SJCRH30 (cell line): ENCODE results near the gene PLPP3. TPM values are rescaled to one million over a fixed set of nuclear protein-coding genes. Genes with fewer than 3 reads are reported as not detected.

Experiments
- DNase-seq, 2 experiments: peaks; one replicate each; pipeline ENCODE4 v3.0.0-alpha.2; 2015 to 2020
- H3K27ac ChIP-seq: fragments of 250-450 bp; sonication (Bioruptor Pico); 2 replicates; pipeline ENCODE4 v1.5.1; 2020; ENCODE audit warnings: mild to moderate bottlenecking, moderate library complexity
- H3K27me3 ChIP-seq: fragments of 250-450 bp; sonication (Bioruptor Pico); 2 replicates; pipeline ENCODE4 v1.5.1; 2020; ENCODE audit warnings: mild to moderate bottlenecking, moderate library complexity
- H3K36me3 ChIP-seq: fragments of 250-450 bp; sonication (Bioruptor Pico); 2 replicates; pipeline ENCODE4 v1.5.1; 2020; ENCODE audit warnings: mild to moderate bottlenecking, moderate library complexity
- H3K4me1 ChIP-seq: fragments of 250-450 bp; sonication (Bioruptor Pico); 2 replicates; pipeline ENCODE4 v1.5.1; 2020; ENCODE audit warnings: mild to moderate bottlenecking, moderate library complexity
- H3K4me3 ChIP-seq: fragments of 250-450 bp; sonication (Bioruptor Pico); 2 replicates; pipeline ENCODE4 v1.5.1; 2020; ENCODE audit warnings: mild to moderate bottlenecking, moderate library complexity
- H3K9me3 ChIP-seq: fragments of 250-450 bp; sonication (Bioruptor Pico); replicated peaks from 2 replicates; pipeline ENCODE4 v1.5.1; 2020; ENCODE audit warnings: mild to moderate bottlenecking, moderate library complexity
- total RNA-seq: library from RNA; depleted of rRNA; stranded (reverse); fragments of >200 nt; shearing (Covaris generic); gene quantifications from 2 replicates; pipeline ENCODE4 v1.2.3, GENCODE V29; 2014

Gene PLPP3
- total RNA-seq, 1 experiment from 2014 or later = not detected

DNA sequence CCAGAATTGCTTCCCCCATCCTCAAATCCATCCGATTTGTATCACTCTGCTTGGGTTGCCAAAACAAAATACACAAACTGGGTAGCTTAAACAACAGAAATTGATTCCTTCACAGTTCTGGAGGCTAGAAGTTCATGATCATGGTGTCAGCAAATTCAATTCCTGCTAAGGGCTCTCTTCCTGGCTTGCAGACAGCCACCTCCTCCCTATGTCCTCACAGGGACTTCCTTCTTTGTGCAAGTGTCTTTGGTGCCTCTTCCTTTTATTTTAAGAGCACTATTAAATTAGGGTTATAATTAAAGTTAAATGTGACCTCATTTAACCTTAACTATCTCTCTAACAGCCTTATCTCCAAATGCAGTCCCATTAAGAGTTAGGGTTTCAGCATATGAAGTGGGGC lies 112.8 kb downstream of the PLPP3 start:
- no peak for DNase-seq
- no peak overlapping the region for H3K4me3 ChIP-seq
- H3K27me3 ChIP-seq = 0 out of 2 replicates have a peak, but pooled peaks cover 3% of the 10 kb centered on the region
- H3K9me3 ChIP-seq = no peaks in the 10 kb centered on the region
- no peak overlapping the region for H3K27ac ChIP-seq
- no peaks in the 10 kb centered on the region for H3K4me1 ChIP-seq
- H3K36me3 ChIP-seq = no peaks in the 10 kb centered on the region

DNA sequence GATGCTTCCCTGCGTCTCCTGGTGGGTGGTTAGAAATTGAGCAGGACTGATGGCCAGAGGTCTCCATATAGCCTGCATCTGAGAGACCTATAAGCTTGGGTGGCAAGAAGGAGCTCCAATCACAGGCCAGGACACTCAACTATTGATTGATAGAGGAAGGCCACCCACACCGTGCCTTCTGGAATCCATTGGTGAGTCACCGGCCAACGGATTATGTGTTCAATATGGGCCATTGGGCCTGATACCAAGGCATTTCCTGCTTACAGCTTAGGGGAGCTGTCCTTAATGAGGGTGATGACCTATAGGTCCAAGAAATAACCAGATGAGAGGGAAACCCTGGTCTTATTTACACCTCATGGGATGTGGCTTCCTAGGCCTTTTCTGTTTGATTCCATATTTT lies 115.1 kb downstream of the PLPP3 start:
- H3K36me3 ChIP-seq = no peaks in the 10 kb centered on the region
- no peaks in the 10 kb centered on the region for H3K4me1 ChIP-seq
- H3K27me3 ChIP-seq = 0 out of 2 replicates have a peak, but pooled peaks cover 3% of the 10 kb centered on the region
- H3K9me3 ChIP-seq = no peaks in the 10 kb centered on the region
- no peak for DNase-seq
- no peak overlapping the region for H3K27ac ChIP-seq
- H3K4me3 ChIP-seq = no peak overlapping the region

DNA sequence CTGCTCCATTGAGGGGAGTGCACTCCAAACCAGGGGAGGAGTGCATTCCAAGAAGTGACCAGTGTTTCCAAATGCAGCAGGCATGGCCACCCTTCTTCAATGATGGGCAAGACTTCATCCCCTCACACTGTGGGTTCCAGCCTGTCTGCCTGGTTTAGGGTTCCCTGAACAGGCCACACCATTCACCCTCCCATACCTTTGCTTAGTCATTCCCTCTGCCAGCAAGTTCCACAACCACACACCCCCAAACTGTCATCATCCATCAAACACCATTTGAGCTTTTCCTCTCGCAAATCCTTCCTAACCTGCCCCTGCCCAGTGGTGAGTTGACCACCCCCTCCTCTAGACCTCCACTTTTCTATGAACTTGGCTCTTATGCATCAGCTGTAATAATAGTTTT lies 116.0 kb downstream of the PLPP3 start:
- no peaks in the 10 kb centered on the region for H3K27me3 ChIP-seq
- no peaks in the 10 kb centered on the region for H3K36me3 ChIP-seq
- no peaks in the 10 kb centered on the region for H3K4me1 ChIP-seq
- H3K9me3 ChIP-seq = no peaks in the 10 kb centered on the region
- H3K27ac ChIP-seq = no peak overlapping the region
- no peak for DNase-seq
- H3K4me3 ChIP-seq = no peak overlapping the region

DNA sequence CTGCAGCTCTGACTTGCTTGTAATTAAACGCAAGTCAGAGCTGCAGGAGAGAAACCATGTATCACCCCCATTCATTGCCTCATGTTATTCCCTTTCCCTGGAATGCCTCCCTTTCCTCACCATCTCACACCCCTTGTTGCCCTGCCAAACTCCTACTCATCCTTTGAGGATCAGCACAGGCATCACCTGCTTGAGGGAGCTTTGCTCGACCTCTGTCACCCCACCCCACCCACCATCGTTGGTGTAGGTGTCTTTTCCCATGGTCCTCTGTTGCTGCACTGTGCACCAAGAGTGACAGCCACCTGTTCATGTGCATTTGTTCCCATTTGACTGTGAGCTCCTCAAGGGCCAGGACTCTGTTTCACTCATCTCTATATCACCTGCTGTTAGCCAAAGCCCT lies 117.2 kb downstream of the PLPP3 start:
- no peaks in the 10 kb centered on the region for H3K27me3 ChIP-seq
- H3K36me3 ChIP-seq = no peaks in the 10 kb centered on the region

DNA sequence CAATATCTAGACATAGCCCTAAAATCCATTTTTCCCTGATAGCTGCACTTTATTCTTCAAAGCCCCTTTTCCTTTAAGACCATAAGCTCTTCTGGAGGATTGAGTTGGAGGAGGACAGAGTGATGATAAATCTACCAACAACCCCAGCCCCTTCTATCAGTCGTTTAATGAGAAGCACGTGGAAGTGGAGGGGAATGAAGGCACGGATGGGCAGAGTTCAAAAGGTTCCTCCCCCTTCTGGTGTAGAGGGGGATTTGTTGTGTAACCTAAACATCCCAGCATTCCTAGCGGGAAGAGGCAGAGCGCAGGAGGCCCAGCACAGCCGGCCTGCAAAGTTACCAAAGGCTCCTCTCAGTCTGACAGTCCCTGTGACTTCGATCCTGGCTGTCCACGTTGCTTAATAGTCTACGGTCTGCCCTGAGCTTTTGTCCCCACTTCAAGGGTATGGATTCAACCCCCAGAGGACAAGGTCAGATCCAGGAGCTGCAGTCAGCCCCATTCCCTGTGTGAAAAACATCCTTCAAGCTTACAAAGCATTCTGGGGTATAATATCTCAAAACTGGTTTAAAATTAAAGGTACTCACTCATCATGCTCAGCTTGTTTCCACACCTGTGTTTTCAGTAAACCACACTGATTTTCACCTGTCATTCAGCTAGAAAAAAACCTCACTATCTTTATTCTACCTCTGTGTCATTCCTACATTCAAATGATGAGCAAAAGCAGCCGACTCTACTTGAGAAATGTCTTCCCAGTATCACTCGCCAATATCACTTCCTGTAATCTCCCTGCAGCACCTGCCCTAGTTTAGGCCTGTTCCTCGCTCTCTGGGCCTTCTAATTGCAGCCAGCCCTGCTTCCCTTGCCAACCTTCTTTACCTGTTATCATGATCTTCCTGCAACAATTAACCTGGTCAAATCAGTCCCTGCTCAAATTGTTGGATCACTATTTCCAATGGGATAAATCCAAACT lies 117.9 kb downstream of the PLPP3 start:
- H3K4me1 ChIP-seq = no peaks in the 10 kb centered on the region
- H3K27me3 ChIP-seq = no peaks in the 10 kb centered on the region
- no peaks in the 10 kb centered on the region for H3K9me3 ChIP-seq
- H3K27ac ChIP-seq = no peak overlapping the region
- no peaks in the 10 kb centered on the region for H3K36me3 ChIP-seq
- H3K4me3 ChIP-seq = no peak overlapping the region
- DNase-seq = peak; percentile 6 to 12

More for the DNA sequence above, 117.2 kb downstream of the PLPP3 start:
- Histone ChIP-seq H3K27ac (no peak overlapping the region), H3K4me1 (no peaks in the 10 kb centered on the region), H3K4me3 (no peak overlapping the region), H3K9me3 (no peaks in the 10 kb centered on the region)
- no peak for DNase-seq

DNA sequence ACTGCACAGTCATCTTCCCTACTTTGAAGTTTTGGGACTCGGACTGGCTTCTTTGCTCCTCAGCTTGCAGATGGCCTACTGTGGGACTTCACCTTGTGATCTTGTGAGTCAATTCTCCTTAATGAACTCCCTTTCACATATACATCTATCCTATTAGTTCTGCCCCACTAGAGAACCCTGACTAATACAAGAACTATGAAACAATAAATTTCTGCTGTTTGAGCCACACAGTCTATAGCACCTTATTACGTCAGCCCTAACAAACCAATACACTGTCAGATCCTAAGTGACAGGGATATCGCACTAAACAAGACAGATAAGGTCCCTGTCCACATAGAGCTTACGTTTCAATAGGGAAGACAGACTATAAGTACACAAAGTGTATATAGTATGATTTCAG lies 120.1 kb downstream of the PLPP3 start:
- DNase-seq = no peak
- H3K4me1 ChIP-seq = no peaks in the 10 kb centered on the region

DNA sequence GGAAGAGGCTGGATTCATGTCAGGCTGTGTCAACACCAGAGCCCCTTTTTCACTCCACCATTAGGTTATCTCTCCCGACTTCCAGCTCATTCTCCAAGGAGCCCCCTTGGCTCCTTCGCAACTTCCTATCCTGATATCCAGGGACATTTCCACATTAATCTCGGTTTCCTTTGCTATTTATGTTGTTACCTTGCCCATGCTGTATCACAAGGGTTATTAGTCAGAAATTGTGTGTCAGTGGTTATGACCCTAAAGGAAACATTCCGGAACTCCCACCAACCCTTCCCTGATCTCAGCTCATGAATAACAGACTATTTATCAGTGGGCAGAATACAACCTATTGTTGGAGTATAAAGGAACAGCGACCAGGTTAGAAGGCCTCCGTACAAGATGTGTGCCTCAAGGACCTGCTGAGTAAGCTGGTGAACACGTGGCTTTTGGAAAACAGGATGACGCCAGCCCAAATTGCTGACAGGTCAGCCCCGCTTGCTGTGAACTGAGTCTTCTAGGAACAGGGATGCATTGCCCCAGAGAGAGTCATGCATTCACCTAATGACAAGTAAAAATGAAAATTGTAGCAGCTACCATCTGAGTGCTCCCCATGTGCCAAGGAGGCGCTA lies 121.5 kb downstream of the PLPP3 start:
- no peak for DNase-seq
- H3K4me1 ChIP-seq = no peaks in the 10 kb centered on the region
- H3K9me3 ChIP-seq = no peaks in the 10 kb centered on the region
- no peaks in the 10 kb centered on the region for H3K36me3 ChIP-seq
- H3K27ac ChIP-seq = no peak overlapping the region
- 0 out of 2 replicates have a peak, but pooled peaks cover 5% of the 10 kb centered on the region for H3K27me3 ChIP-seq
- no peak overlapping the region for H3K4me3 ChIP-seq

More for the DNA sequence above, 120.1 kb downstream of the PLPP3 start:
- H3K27me3 ChIP-seq = 0 out of 2 replicates have a peak, but pooled peaks cover 5% of the 10 kb centered on the region
- no peaks in the 10 kb centered on the region for H3K36me3 ChIP-seq
- H3K27ac ChIP-seq = no peak overlapping the region
- H3K4me3 ChIP-seq = no peak overlapping the region
- no peaks in the 10 kb centered on the region for H3K9me3 ChIP-seq

DNA sequence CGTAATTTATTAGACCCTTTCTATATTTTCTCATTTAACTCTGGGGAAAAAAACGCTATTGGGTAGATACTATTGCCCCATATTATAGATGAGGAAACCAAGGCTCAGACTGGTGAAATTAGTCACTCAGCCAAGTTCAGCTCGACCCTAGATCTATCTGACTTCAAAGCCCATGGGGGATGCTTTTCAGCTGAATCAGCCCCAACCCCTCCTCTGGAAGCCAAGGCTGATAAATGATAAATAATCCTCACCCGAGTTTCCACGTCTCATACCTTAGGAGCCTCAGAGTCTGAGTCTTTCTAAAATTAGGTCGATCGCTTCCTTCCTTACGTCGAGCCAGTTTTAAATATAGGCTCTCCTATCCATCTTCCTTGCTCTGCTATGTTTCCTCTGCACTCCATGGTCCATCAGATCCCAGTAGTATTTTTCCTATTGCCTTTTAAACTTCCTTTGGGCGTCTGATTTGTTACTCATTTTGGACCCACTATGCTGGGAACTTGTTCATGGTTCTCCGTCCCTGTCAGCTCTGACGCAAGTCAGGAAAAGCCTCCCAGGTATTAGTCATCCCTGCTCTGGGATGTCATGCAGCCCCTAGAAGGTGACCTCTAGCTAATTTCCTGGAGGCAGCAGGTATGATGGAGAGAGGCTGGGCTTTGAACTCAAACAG lies 122.8 kb downstream of the PLPP3 start:
- Histone ChIP-seq H3K4me1 (no peaks in the 10 kb centered on the region), H3K27me3 (0 out of 2 replicates have a peak, but pooled peaks cover 5% of the 10 kb centered on the region), H3K36me3 (no peaks in the 10 kb centered on the region), H3K27ac (no peak overlapping the region), H3K4me3 (no peak overlapping the region), H3K9me3 (no peaks in the 10 kb centered on the region)
- no peak for DNase-seq

DNA sequence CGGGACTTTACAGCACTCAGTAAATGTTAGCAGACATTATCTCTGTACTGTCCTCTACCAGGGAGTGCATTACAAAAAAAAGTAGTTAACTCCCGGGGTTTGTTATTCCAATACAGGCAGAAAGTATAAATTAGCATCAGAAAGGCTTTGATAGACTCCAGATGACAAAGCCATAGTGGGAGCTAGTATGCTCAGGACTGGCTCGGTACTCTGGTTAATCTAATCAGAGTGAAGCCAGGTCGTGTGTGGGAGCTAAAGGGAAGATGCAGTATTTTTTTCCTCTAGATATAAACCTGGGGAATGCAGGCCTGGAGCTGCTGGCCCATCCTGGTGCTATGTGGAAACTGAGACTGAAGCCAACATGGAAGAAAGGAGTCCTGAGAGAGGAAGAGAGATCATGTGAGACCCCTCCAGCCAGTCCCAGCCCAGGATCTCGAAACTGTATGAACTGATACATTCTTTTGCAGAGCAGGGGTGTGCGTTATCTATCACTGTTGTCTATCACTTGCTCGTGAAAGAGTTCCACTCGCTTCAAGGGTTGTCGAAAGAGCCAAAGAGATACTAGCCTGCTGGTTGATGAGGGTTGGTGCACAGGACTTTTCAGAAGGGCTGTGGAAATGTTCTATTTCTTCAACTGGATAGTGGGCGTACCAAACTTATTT lies 125.8 kb downstream of the PLPP3 start:
- H3K36me3 ChIP-seq = no peaks in the 10 kb centered on the region
- H3K9me3 ChIP-seq = no peaks in the 10 kb centered on the region
- H3K4me1 ChIP-seq = no peaks in the 10 kb centered on the region
- H3K27me3 ChIP-seq = 0 out of 2 replicates have a peak, but pooled peaks cover 5% of the 10 kb centered on the region
- DNase-seq = no peak
- no peak overlapping the region for H3K4me3 ChIP-seq
- H3K27ac ChIP-seq = no peak overlapping the region

DNA sequence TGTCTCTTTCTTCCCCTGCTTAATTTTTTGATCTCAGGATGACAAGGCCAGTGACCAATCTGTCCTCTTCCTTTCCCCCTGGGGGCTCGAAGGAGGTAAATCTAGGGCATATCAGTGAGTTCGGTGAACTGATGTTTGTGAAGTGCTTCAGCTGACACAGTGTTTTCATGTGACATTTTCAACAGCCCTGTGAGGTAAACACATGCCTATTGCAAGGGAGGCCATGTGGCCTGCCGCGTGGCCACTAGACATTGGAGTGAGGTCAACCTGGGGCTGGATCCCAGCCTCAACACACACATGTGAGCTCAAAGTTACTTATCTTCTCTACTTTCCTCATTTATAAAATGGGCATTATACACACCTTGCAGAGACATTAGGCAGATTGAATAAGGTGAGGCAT lies 126.3 kb downstream of the PLPP3 start:
- Histone ChIP-seq H3K36me3 (no peaks in the 10 kb centered on the region), H3K4me3 (no peak overlapping the region), H3K27me3 (0 out of 2 replicates have a peak, but pooled peaks cover 5% of the 10 kb centered on the region), H3K4me1 (no peaks in the 10 kb centered on the region), H3K9me3 (no peaks in the 10 kb centered on the region), H3K27ac (no peak overlapping the region)
- DNase-seq = no peak

DNA sequence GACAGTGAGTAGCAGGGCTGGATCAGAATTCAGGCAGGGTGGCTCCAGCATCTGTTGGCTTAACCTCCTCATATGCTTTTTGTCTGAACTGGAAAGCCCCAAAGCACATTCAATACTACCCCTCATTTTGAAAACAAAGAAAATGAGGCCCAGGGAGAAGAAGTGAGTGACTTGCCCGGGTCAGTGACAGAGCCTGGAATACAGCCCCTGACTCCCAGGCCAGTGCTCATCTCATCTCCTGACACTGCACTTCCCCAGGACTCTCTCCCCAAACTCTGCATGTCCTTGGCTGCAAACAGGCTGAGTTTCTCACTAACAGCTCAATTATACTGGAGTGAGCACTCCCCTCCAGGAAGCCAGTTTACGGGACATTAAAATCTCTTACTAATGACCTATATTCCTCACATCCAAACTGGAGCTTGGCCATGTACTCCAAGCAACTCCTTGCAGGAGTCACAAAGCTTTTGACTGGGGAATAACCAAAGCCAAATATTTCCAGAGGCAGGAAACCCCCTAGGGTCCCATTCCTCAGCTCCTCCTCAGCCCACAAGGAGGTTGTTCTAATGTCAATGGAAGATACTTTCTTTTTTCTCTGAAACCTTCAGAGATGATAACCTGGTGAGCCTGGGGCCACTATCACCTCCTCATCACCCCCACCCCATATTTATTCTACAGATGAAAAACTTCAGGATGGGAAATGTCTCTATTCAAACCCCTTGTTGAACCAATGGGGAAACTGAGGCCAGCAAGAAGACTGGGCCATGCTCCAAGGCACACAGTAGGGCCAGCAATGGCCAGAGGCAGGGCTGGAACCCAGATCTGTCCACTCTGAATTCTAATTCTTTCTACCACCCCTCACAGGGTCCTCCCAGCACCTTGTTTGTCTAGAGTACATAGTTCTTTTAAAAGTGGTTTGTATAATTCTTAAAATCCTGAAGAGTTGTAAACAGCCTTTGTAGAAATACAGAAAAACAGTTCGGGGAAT lies 127.0 kb downstream of the PLPP3 start:
- Histone ChIP-seq H3K9me3 (no peaks in the 10 kb centered on the region), H3K4me3 (no peak overlapping the region), H3K27ac (no peak overlapping the region), H3K4me1 (no peaks in the 10 kb centered on the region), H3K27me3 (0 out of 2 replicates have a peak, but pooled peaks cover 5% of the 10 kb centered on the region), H3K36me3 (no peaks in the 10 kb centered on the region)
- DNase-seq = no peak

DNA sequence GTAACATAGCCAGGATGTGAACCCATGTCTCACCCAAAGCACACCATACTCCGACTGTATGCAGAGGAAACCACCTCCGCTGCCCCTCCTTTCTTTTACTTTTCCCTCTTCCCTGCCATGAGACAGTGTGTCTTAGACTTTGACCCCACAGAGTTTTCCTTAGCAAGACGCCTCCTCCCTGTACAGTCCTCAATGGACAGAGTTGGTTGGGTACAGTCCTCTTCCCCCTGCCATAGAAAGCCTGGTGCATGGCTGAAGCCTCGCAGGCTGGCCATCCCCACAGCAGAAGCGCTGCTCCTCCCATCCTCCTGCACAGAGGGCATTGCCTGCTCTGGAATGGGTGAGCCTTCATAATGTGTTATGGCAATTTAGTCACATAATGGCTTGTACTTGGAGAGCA lies 127.9 kb downstream of the PLPP3 start:
- no peaks in the 10 kb centered on the region for H3K9me3 ChIP-seq

DNA sequence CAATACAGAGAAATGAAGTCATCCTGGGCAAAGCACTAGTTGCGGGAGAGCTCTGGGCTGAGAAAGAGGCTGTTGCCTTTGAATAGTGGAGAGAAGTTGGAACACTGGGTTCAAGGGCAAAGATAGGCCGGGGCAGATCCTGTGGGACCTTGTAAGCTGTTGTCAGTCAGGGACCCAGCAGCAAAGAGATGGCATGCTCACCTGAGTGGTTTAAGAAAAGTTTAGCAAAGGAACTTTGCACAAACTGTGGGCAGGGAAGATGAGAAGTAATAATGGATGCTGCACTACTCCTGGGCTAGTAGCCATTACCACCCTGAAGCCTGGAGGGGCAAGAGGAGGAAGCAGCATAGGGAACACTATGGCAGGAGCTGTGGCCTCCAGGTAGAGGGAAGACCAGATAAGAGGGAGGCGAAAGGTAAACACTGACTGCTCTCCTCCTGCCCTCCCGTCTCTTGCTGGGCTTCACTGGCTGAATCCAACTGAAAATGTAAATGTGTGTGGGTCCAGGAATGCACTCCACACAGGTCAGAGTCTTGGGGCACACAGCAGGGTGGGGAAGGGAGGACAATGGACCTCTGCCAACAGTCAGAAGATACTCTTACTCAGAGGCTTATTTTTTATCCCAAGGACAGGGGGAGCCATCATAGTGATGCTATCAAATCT lies 129.2 kb downstream of the PLPP3 start:
- Histone ChIP-seq H3K27me3 (no peaks in the 10 kb centered on the region), H3K4me1 (no peaks in the 10 kb centered on the region), H3K4me3 (no peak overlapping the region), H3K36me3 (no peaks in the 10 kb centered on the region), H3K9me3 (no peaks in the 10 kb centered on the region), H3K27ac (no peak overlapping the region)
- no peak for DNase-seq

More for the DNA sequence above, 127.9 kb downstream of the PLPP3 start:
- no peak for DNase-seq
- H3K4me3 ChIP-seq = no peak overlapping the region
- no peak overlapping the region for H3K27ac ChIP-seq
- H3K4me1 ChIP-seq = no peaks in the 10 kb centered on the region
- H3K36me3 ChIP-seq = no peaks in the 10 kb centered on the region
- H3K27me3 ChIP-seq = 0 out of 2 replicates have a peak, but pooled peaks cover 5% of the 10 kb centered on the region
